Measurements from ENCODE around the gene SIGLEC10.

- TF ChIP-seq CTCF (conservative IDR thresholded peaks at IDR 0.05) (no peak), EZH2 (IDR thresholded peaks at IDR 0.05; ENCODE audit: low read depth) (no peak; the same call in 1 of the 2 replicates)
Observed at GRCh38 chr19:51448411-51449016, 31.1 kb upstream of the SIGLEC10 start.
